ENCODE results near the gene RTN4. TPM values are rescaled to one million over a fixed set of nuclear protein-coding genes. Genes with fewer than 3 reads are reported as not detected.

The RTN4 gene
- polyA plus RNA-seq, 3 donors: 111 to 163 (median 158) TPM

DNA sequence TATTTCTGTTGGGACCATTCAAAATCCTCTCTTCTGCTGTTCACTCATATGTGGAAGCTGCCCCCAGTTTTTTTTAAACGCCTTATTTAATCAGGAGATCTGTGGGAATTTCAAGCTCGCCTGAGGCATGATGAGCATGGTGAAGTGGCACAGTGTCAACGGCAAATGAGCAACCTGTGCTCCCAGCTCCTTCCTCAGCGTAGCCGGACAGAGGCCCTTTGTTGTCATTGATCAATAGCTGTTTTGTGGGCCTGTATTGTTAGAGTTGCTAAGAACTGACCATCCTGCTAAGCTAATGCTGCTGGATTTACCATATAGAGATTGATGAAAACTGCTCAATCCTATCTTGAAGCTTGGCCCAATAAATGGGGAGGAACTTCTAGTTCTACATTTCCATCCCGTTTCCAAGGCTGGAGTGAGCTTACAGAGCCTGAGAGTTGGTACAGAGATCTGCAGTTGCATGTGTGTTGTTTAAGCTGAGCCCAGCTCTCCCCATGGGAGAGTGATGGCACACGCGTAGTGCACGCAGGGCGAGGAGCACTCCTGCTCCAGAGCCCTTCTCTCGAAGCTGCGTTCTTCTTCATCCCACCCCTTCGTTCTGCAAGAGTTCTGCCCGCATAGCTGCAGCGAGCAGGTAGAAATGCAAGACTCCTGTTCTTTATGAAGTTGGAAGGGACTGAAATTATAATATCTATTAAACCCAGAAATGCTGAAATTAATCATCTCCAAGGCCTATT lies 108.8 kb downstream of the RTN4 start:
- Mint-ChIP-seq H3K9me3 (peaks cover 10 to 27% (median 19%) of the 10 kb centered on the region in 7 donors), H3K27ac (no peak overlapping the region), H3K4me3 (no peak overlapping the region), H3K27me3 (ENCODE audit: low read depth in 3 of 3) (peaks cover 0 to 2% (median 0%) of the 10 kb centered on the region in 3 donors), H3K4me1 (no peaks in the 10 kb centered on the region), H3K36me3 (no peaks in the 10 kb centered on the region)
- WGBS (ENCODE audit: insufficient coverage): 98% methylated on average over 4 of the region's 15 CpGs
- H3K9me3 ChIP-seq (replicated peaks in 1 of 2; ENCODE audit: control insufficient read depth in 1 of 2, insufficient read depth in 1 of 2, low read length in 2 of 2): peaks cover 11 to 28% of the 10 kb centered on the region in 2 donors
- H2AFZ ChIP-seq (ENCODE audit: insufficient read depth, low read depth, low read length, poor library complexity, severe bottlenecking): no peak overlapping the region
- H3K4me3 ChIP-seq (replicated peaks in 1 of 3; ENCODE audit: low read depth in 2 of 3, low read length in 3 of 3): no peak overlapping the region
- no peaks in the 10 kb centered on the region for H3K36me3 ChIP-seq (replicated peaks in 1 of 2; ENCODE audit: control insufficient read depth in 1 of 2, insufficient read depth in 2 of 2, low read length in 2 of 2)
- no peaks in the 10 kb centered on the region for H3K4me1 ChIP-seq (ENCODE audit: control insufficient read depth in 1 of 2, insufficient read depth in 2 of 2, low read length in 2 of 2)
- no peaks in the 10 kb centered on the region for H3K79me2 ChIP-seq (ENCODE audit: insufficient read depth, low read length)
- TF ChIP-seq CTCF (IDR thresholded peaks at IDR 0.05): no peak
- H3K27ac ChIP-seq (ENCODE audit: low read depth in 1 of 2, low read length in 2 of 2): no peak overlapping the region
- H4K20me1 ChIP-seq (ENCODE audit: insufficient read depth, low read length): no peaks in the 10 kb centered on the region
- H3K9ac ChIP-seq (ENCODE audit: insufficient read depth, low read length, poor library complexity, severe bottlenecking): no peak overlapping the region
- intact Hi-C loops (cut with micrococcal nuclease): no loop called here
- no peaks in the 10 kb centered on the region for H3K27me3 ChIP-seq (ENCODE audit: control insufficient read depth in 2 of 2, insufficient read depth in 2 of 2, low read length in 2 of 2)
- DNase-seq: no peak
- H3K4me2 ChIP-seq (replicated peaks; ENCODE audit: extremely low read depth, low read length, poor library complexity, severe bottlenecking): no peak overlapping the region

DNA sequence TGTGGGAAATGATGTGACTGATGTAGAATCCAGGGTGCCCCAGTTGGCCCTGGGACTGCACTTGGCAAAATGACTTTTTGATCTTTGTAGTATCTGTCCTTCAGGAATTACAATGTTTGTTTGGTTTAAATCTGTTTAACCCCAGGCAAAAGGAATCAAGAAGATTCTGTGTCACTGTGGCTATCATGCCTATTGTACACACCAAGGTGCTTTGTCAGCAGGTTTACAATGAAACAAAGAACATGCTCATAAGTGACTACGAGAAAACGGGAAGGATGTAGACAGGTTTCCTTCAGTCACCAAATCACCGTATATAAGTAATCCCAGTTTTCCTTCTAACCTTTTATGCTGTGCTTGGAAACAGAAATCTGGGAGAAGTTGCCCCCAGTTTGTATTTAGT lies 109.5 kb downstream of the RTN4 start:
- Histone ChIP-seq H3K4me3 (replicated peaks in 1 of 3; ENCODE audit: low read depth in 2 of 3, low read length in 3 of 3) (no peak overlapping the region), H3K4me1 (ENCODE audit: control insufficient read depth in 1 of 2, insufficient read depth in 2 of 2, low read length in 2 of 2) (no peaks in the 10 kb centered on the region), H3K36me3 (replicated peaks in 1 of 2; ENCODE audit: control insufficient read depth in 1 of 2, insufficient read depth in 2 of 2, low read length in 2 of 2) (no peaks in the 10 kb centered on the region), H3K27me3 (ENCODE audit: control insufficient read depth in 2 of 2, insufficient read depth in 2 of 2, low read length in 2 of 2) (no peaks in the 10 kb centered on the region), H3K9me3 (replicated peaks in 1 of 2; ENCODE audit: control insufficient read depth in 1 of 2, insufficient read depth in 1 of 2, low read length in 2 of 2) (peaks cover 11 to 28% of the 10 kb centered on the region in 2 donors), H3K4me2 (replicated peaks; ENCODE audit: extremely low read depth, low read length, poor library complexity, severe bottlenecking) (no peak overlapping the region), H4K20me1 (ENCODE audit: insufficient read depth, low read length) (no peaks in the 10 kb centered on the region), H3K9ac (ENCODE audit: insufficient read depth, low read length, poor library complexity, severe bottlenecking) (no peak overlapping the region), H2AFZ (ENCODE audit: insufficient read depth, low read depth, low read length, poor library complexity, severe bottlenecking) (no peak overlapping the region), H3K79me2 (ENCODE audit: insufficient read depth, low read length) (no peaks in the 10 kb centered on the region), H3K27ac (ENCODE audit: low read depth in 1 of 2, low read length in 2 of 2) (no peak overlapping the region)
- H3K4me1 Mint-ChIP-seq: no peaks in the 10 kb centered on the region
- DNase-seq: no peak
- intact Hi-C loops (cut with micrococcal nuclease): no loop called here
- no peak overlapping the region for H3K4me3 Mint-ChIP-seq
- no peak overlapping the region for H3K27ac Mint-ChIP-seq
- no peak for TF ChIP-seq CTCF (IDR thresholded peaks at IDR 0.05)
- peaks cover 0 to 2% (median 0%) of the 10 kb centered on the region in 3 donors for H3K27me3 Mint-ChIP-seq (ENCODE audit: low read depth in 3 of 3)
- no CpG with 5 or more reads among the region's 3 CpGs for WGBS (ENCODE audit: insufficient coverage)
- H3K36me3 Mint-ChIP-seq: no peaks in the 10 kb centered on the region
- H3K9me3 Mint-ChIP-seq: peaks cover 10 to 27% (median 19%) of the 10 kb centered on the region in 7 donors
